MM.1S (cell line): ENCODE results near the gene PTPRF.

Experiments
- DNase-seq: peaks from one replicate; pipeline ENCODE4 v3.0.0-alpha.2; 2015
- H2AFZ ChIP-seq: fragments of 300-600 bp; sonication (generic); 2 replicates; pipeline ENCODE4 v1.6.0; 2016; ENCODE audit warnings: antibody characterized with exemption, low read length
- H3F3A ChIP-seq: fragments of 300-600 bp; sonication (generic); 2 replicates; pipeline ENCODE4 v1.6.1; 2016; ENCODE audit warnings: mild to moderate bottlenecking, antibody characterized with exemption, low read length, moderate library complexity, mixed read lengths; ENCODE audit not compliant: insufficient read depth
- H3K27ac ChIP-seq: fragments of 300-600 bp; sonication (generic); 2 replicates; pipeline ENCODE4 v1.5.1; 2016; ENCODE audit warnings: mild to moderate bottlenecking, low read length
- H3K27me3 ChIP-seq: fragments of 300-600 bp; sonication (generic); replicated peaks from 2 replicates; pipeline ENCODE4 v1.6.0; 2016; ENCODE audit warnings: low read length; ENCODE audit not compliant: insufficient read depth
- H3K36me3 ChIP-seq: fragments of 300-600 bp; sonication (generic); replicated peaks from 2 replicates; pipeline ENCODE4 v1.6.1; 2016; ENCODE audit warnings: mild to moderate bottlenecking, low read length, mixed read lengths; ENCODE audit not compliant: insufficient read depth
- H3K4me1 ChIP-seq: fragments of 300-600 bp; sonication (generic); 2 replicates; pipeline ENCODE4 v1.6.1; 2016; ENCODE audit warnings: low read length, mixed read lengths
- H3K4me2 ChIP-seq: fragments of 300-600 bp; sonication (generic); 2 replicates; pipeline ENCODE4 v1.6.0; 2016; ENCODE audit warnings: low read depth, low read length
- H3K4me3 ChIP-seq: fragments of 300-600 bp; sonication (generic); 2 replicates; pipeline ENCODE4 v1.5.1; 2016; ENCODE audit warnings: low read length, mixed read lengths
- H3K79me2 ChIP-seq: fragments of 300-600 bp; sonication (generic); 2 replicates; pipeline ENCODE4 v1.6.1; 2016; ENCODE audit warnings: mixed run types, low read length, mixed read lengths
- H3K9ac ChIP-seq: fragments of 300-600 bp; sonication (generic); 2 replicates; pipeline ENCODE4 v1.6.1; 2016; ENCODE audit warnings: low read length, mixed read lengths
- H3K9me2 ChIP-seq: fragments of 300-600 bp; sonication (generic); replicated peaks from 2 replicates; pipeline ENCODE4 v1.6.1; 2016; ENCODE audit warnings: mild to moderate bottlenecking, low read length, mixed read lengths; ENCODE audit not compliant: insufficient read depth
- H3K9me3 ChIP-seq: fragments of 300-600 bp; sonication (generic); replicated peaks from 2 replicates; pipeline ENCODE4 v1.6.1; 2016; ENCODE audit warnings: mild to moderate bottlenecking, low read length, mixed read lengths; ENCODE audit not compliant: insufficient read depth
- H4K20me1 ChIP-seq: fragments of 300-600 bp; sonication (generic); 2 replicates; pipeline ENCODE4 v1.6.1; 2016; ENCODE audit warnings: mild to moderate bottlenecking, low read length, moderate library complexity, mixed read lengths; ENCODE audit not compliant: insufficient read depth
- CTCF ChIP-seq: fragments of 300-600 bp; sonication (generic); IDR thresholded peaks from 2 replicates; pipeline ENCODE4 v1.5.1; 2016; ENCODE audit warnings: antibody characterized with exemption, low read length, mixed read lengths
- EZH2 ChIP-seq: fragments of 300-600 bp; sonication (generic); optimal IDR thresholded peaks from 2 replicates; pipeline ENCODE3; 2017; ENCODE audit warnings: low read depth, mild to moderate bottlenecking, antibody characterized with exemption, low read length, mixed read lengths
- EZH2phosphoT487 ChIP-seq: fragments of 300-600 bp; sonication (generic); IDR thresholded peaks from 2 replicates; pipeline ENCODE4 v1.6.1; 2018; ENCODE audit warnings: antibody characterized with exemption, low read length

Gene PTPRF

GRCh38 chr1:43622901-43623780 lies 92.5 kb downstream of the PTPRF start:
- H3K27me3 ChIP-seq: no peaks in the 10 kb centered on the region
- no peaks in the 10 kb centered on the region for H4K20me1 ChIP-seq
- no peaks in the 10 kb centered on the region for H3K4me1 ChIP-seq
- no peak for DNase-seq
- no peaks in the 10 kb centered on the region for H3K9me2 ChIP-seq
- H3K27ac ChIP-seq: no peak overlapping the region
- no peaks in the 10 kb centered on the region for H3K36me3 ChIP-seq
- H3F3A ChIP-seq: no peaks in the 10 kb centered on the region
- H2AFZ ChIP-seq: no peak overlapping the region
- no peak overlapping the region for H3K4me2 ChIP-seq
- no peaks in the 10 kb centered on the region for H3K9me3 ChIP-seq
- no peak overlapping the region for H3K9ac ChIP-seq
- no peaks in the 10 kb centered on the region for H3K79me2 ChIP-seq
- no peak for TF ChIP-seq EZH2phosphoT487
- TF ChIP-seq EZH2: no peak
- no peak for TF ChIP-seq CTCF
- no peak overlapping the region for H3K4me3 ChIP-seq

- no peaks in the 10 kb centered on the region for H3K9me3 ChIP-seq
- no peak overlapping the region for H3K4me3 ChIP-seq
- H3K4me2 ChIP-seq: no peak overlapping the region
- H3K79me2 ChIP-seq: no peaks in the 10 kb centered on the region
- no peaks in the 10 kb centered on the region for H3F3A ChIP-seq
- no peaks in the 10 kb centered on the region for H4K20me1 ChIP-seq
- H3K27ac ChIP-seq: no peak overlapping the region
- H3K4me1 ChIP-seq: no peaks in the 10 kb centered on the region
- TF ChIP-seq CTCF (no peak), EZH2phosphoT487 (no peak), EZH2 (no peak)
- no peaks in the 10 kb centered on the region for H3K27me3 ChIP-seq
- H3K9me2 ChIP-seq: no peaks in the 10 kb centered on the region
- no peak overlapping the region for H3K9ac ChIP-seq
- no peaks in the 10 kb centered on the region for H3K36me3 ChIP-seq
- H2AFZ ChIP-seq: no peak overlapping the region
- no peak for DNase-seq
These were observed 94.5 kb downstream of the PTPRF start for GRCh38 chr1:43625063-43625780.

DNA sequence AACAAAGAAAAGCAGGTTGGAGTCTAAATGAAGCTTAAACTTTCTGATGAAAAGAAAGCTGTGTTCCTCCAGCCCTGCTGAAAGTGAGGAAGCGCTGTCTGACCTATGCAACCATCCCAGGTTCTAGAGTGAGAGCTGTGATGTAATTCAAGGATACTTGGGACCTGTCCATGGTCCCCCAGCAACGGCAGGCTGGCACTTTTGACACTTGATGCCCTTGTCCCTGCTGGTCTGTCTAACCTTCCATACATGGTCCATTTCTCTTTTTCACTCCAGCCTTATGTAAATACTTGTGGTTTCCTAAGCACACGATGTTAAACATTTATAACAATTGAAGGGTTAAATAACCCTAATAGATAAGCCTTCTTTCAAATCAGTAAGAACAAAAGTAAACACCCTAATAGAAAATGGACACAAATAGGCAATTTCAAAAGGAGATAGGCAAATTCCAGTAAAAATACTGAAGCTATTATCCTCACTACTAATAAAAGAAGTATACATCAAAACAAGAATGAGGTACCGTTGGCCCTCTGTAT lies 101.5 kb downstream of the PTPRF start:
- H4K20me1 ChIP-seq: no peaks in the 10 kb centered on the region
- DNase-seq: no peak
- no peak overlapping the region for H3K4me3 ChIP-seq

More for the DNA sequence above, 101.5 kb downstream of the PTPRF start:
- Histone ChIP-seq H2AFZ (no peak overlapping the region), H3K9ac (no peak overlapping the region), H3K4me1 (no peaks in the 10 kb centered on the region), H3K9me3 (no peaks in the 10 kb centered on the region), H3K79me2 (no peaks in the 10 kb centered on the region), H3K27me3 (no peaks in the 10 kb centered on the region), H3F3A (no peaks in the 10 kb centered on the region), H3K36me3 (no peaks in the 10 kb centered on the region), H3K9me2 (no peaks in the 10 kb centered on the region), H3K4me2 (no peak overlapping the region), H3K27ac (no peak overlapping the region)
- TF ChIP-seq EZH2 (no peak), CTCF (no peak), EZH2phosphoT487 (no peak)
